ENCODE measurements around the gene MTHFD1L.

DNA sequence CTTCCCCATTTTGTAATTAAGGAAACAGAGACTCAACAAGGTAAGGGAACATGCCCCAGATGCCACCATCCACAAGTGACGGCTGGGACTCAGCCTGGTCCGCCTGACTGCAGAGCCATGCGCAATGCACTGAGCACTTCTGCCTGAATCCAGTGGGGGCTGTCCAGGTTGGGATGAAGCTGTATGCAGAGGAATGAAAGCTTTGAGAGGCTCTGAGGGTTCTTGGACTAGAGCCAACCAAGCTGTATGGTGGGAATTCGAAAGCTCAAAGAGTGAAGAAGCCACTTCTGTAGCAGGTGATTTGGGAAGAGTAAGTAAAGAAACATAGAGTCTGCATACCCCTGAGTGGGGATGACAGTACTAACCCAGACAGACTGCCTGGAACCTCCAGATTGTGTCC lies 246.6 kb downstream of the MTHFD1L start:
- TF ChIP-seq, protein P1, sequence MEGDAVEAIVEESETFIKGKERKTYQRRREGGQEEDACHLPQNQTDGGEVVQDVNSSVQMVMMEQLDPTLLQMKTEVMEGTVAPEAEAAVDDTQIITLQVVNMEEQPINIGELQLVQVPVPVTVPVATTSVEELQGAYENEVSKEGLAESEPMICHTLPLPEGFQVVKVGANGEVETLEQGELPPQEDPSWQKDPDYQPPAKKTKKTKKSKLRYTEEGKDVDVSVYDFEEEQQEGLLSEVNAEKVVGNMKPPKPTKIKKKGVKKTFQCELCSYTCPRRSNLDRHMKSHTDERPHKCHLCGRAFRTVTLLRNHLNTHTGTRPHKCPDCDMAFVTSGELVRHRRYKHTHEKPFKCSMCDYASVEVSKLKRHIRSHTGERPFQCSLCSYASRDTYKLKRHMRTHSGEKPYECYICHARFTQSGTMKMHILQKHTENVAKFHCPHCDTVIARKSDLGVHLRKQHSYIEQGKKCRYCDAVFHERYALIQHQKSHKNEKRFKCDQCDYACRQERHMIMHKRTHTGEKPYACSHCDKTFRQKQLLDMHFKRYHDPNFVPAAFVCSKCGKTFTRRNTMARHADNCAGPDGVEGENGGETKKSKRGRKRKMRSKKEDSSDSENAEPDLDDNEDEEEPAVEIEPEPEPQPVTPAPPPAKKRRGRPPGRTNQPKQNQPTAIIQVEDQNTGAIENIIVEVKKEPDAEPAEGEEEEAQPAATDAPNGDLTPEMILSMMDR (IDR thresholded peaks at IDR 0.05; ENCODE audit: insufficient read depth, low read length, poor library complexity, severe bottlenecking) = no peak
- TF ChIP-seq EZH2phosphoT487 (conservative IDR thresholded peaks at IDR 0.05; ENCODE audit: low read length) = no peak

All from SU-DHL-6 (cell line).